Mammary epithelial cell (primary cell): ENCODE results near the gene CDK17.

ENCODE experiments used
- CTCF ChIP-seq, 2 donors: IDR thresholded peaks in 1 of 2; conservative IDR thresholded peaks in 1 of 2; 2 replicates each; pipeline ENCODE4 v1.5.1; 2011 to 2012; ENCODE audit warnings: inconsistent platforms in 2 of 2, low read length in 2 of 2, mild to moderate bottlenecking in 2 of 2, control low read depth in 1 of 2, low read depth in 1 of 2; ENCODE audit not compliant: insufficient read depth in 1 of 2; ENCODE audit errors: extremely low read depth in 1 of 2
- EZH2 ChIP-seq: IDR thresholded peaks from 2 replicates; pipeline ENCODE4 v1.6.1; 2012; ENCODE audit warnings: low read length, inconsistent platforms, borderline replicate concordance

- TF ChIP-seq EZH2 (no peak), CTCF (conservative IDR thresholded peaks at IDR 0.05 in 1 of 2, IDR thresholded peaks at IDR 0.05 in 1 of 2; ENCODE audit: extremely low read depth in 1 of 2, insufficient read depth in 1 of 2, low read depth in 1 of 2, low read length in 2 of 2) (no peak)
Observed at GRCh38 chr12:96258104-96258961, 141.9 kb downstream of the CDK17 start.
